ENCODE data around the gene CEP164.

CEP164 gene

GRCh38 chr11:117371453-117371852 is 43.8 kb downstream of the CEP164 start:
- no peak overlapping the region for H3K27ac ChIP-seq (ENCODE audit: low read depth, low read length)
- no peaks in the 10 kb centered on the region for H3K9me3 ChIP-seq (ENCODE audit: low read length)
- H3K27me3 ChIP-seq (ENCODE audit: control insufficient read depth in 1 of 2, insufficient read depth in 2 of 2, low read length in 2 of 2), result no peaks in the 10 kb centered on the region
- H3K36me3 ChIP-seq (ENCODE audit: insufficient read depth, low read length), result peaks cover 55% of the 10 kb centered on the region
- H3K4me3 ChIP-seq (ENCODE audit: low read depth in 1 of 2, low read length in 2 of 2), result no peak overlapping the region
- no peak overlapping the region for H3K9ac ChIP-seq (ENCODE audit: low read length)
- H3K4me1 ChIP-seq (ENCODE audit: insufficient read depth, low read length), result no peaks in the 10 kb centered on the region

GRCh38 chr11:117374316-117375055 is 46.8 kb downstream of the CEP164 start:
- H3K27me3 ChIP-seq (ENCODE audit: control insufficient read depth in 1 of 2, insufficient read depth in 2 of 2, low read length in 2 of 2), result no peaks in the 10 kb centered on the region
- no peak overlapping the region for H3K27ac ChIP-seq (ENCODE audit: low read depth, low read length)
- H3K36me3 ChIP-seq (ENCODE audit: insufficient read depth, low read length), result peaks cover 50% of the 10 kb centered on the region
- no peak overlapping the region for H3K4me3 ChIP-seq (ENCODE audit: low read depth in 1 of 2, low read length in 2 of 2)
- H3K9ac ChIP-seq (ENCODE audit: low read length), result no peak overlapping the region
- H3K9me3 ChIP-seq (ENCODE audit: low read length), result no peaks in the 10 kb centered on the region
- H3K4me1 ChIP-seq (ENCODE audit: insufficient read depth, low read length), result no peaks in the 10 kb centered on the region

- H3K36me3 ChIP-seq (ENCODE audit: insufficient read depth, low read length), result peaks cover 55% of the 10 kb centered on the region
- no peaks in the 10 kb centered on the region for H3K9me3 ChIP-seq (ENCODE audit: low read length)
- no peaks in the 10 kb centered on the region for H3K4me1 ChIP-seq (ENCODE audit: insufficient read depth, low read length)
- H3K27me3 ChIP-seq (ENCODE audit: control insufficient read depth in 1 of 2, insufficient read depth in 2 of 2, low read length in 2 of 2), result no peaks in the 10 kb centered on the region
- no peak overlapping the region for H3K9ac ChIP-seq (ENCODE audit: low read length)
- no peak overlapping the region for H3K27ac ChIP-seq (ENCODE audit: low read depth, low read length)
- no peak overlapping the region for H3K4me3 ChIP-seq (ENCODE audit: low read depth in 1 of 2, low read length in 2 of 2)
Measured at GRCh38 chr11:117375960-117376359, 48.3 kb downstream of the CEP164 start.

- Histone ChIP-seq H3K4me3 (ENCODE audit: low read depth in 1 of 2, low read length in 2 of 2) (no peak overlapping the region), H3K9me3 (ENCODE audit: low read length) (no peaks in the 10 kb centered on the region), H3K27me3 (ENCODE audit: control insufficient read depth in 1 of 2, insufficient read depth in 2 of 2, low read length in 2 of 2) (no peaks in the 10 kb centered on the region), H3K36me3 (ENCODE audit: insufficient read depth, low read length) (peaks cover 54% of the 10 kb centered on the region), H3K27ac (ENCODE audit: low read depth, low read length) (no peak overlapping the region), H3K4me1 (ENCODE audit: insufficient read depth, low read length) (no peaks in the 10 kb centered on the region), H3K9ac (ENCODE audit: low read length) (no peak overlapping the region)
Measured at GRCh38 chr11:117376517-117376916, 48.9 kb downstream of the CEP164 start.

- Histone ChIP-seq H3K9me3 (ENCODE audit: low read length) (no peaks in the 10 kb centered on the region), H3K36me3 (ENCODE audit: insufficient read depth, low read length) (peaks cover 53% of the 10 kb centered on the region), H3K27ac (ENCODE audit: low read depth, low read length) (no peak overlapping the region), H3K9ac (ENCODE audit: low read length) (no peak overlapping the region), H3K4me1 (ENCODE audit: insufficient read depth, low read length) (no peaks in the 10 kb centered on the region), H3K27me3 (ENCODE audit: control insufficient read depth in 1 of 2, insufficient read depth in 2 of 2, low read length in 2 of 2) (no peaks in the 10 kb centered on the region), H3K4me3 (ENCODE audit: low read depth in 1 of 2, low read length in 2 of 2) (no peak overlapping the region)
Measured at GRCh38 chr11:117378976-117379865, 51.6 kb downstream of the CEP164 start.

- Histone ChIP-seq H3K27me3 (ENCODE audit: control insufficient read depth in 1 of 2, insufficient read depth in 2 of 2, low read length in 2 of 2) (no peaks in the 10 kb centered on the region), H3K27ac (ENCODE audit: low read depth, low read length) (no peak overlapping the region), H3K4me1 (ENCODE audit: insufficient read depth, low read length) (no peaks in the 10 kb centered on the region), H3K4me3 (ENCODE audit: low read depth in 1 of 2, low read length in 2 of 2) (no peak overlapping the region), H3K9me3 (ENCODE audit: low read length) (no peaks in the 10 kb centered on the region), H3K36me3 (ENCODE audit: insufficient read depth, low read length) (peaks cover 41% of the 10 kb centered on the region), H3K9ac (ENCODE audit: low read length) (no peak overlapping the region)
Measured at GRCh38 chr11:117380676-117381075, 53.0 kb downstream of the CEP164 start.

GRCh38 chr11:117381481-117382387 is 54.1 kb downstream of the CEP164 start:
- Histone ChIP-seq H3K9ac (ENCODE audit: low read length) (no peak overlapping the region), H3K4me1 (ENCODE audit: insufficient read depth, low read length) (no peaks in the 10 kb centered on the region), H3K27ac (ENCODE audit: low read depth, low read length) (no peak overlapping the region), H3K36me3 (ENCODE audit: insufficient read depth, low read length) (peaks cover 40% of the 10 kb centered on the region), H3K27me3 (ENCODE audit: control insufficient read depth in 1 of 2, insufficient read depth in 2 of 2, low read length in 2 of 2) (no peaks in the 10 kb centered on the region), H3K9me3 (ENCODE audit: low read length) (no peaks in the 10 kb centered on the region), H3K4me3 (ENCODE audit: low read depth in 1 of 2, low read length in 2 of 2) (no peak overlapping the region)

- no peak overlapping the region for H3K9ac ChIP-seq (ENCODE audit: low read length)
- H3K4me1 ChIP-seq (ENCODE audit: insufficient read depth, low read length), result no peaks in the 10 kb centered on the region
- H3K27ac ChIP-seq (ENCODE audit: low read depth, low read length), result no peak overlapping the region
- no peaks in the 10 kb centered on the region for H3K27me3 ChIP-seq (ENCODE audit: control insufficient read depth in 1 of 2, insufficient read depth in 2 of 2, low read length in 2 of 2)
- no peak overlapping the region for H3K4me3 ChIP-seq (ENCODE audit: low read depth in 1 of 2, low read length in 2 of 2)
- peaks cover 48% of the 10 kb centered on the region for H3K36me3 ChIP-seq (ENCODE audit: insufficient read depth, low read length)
- no peaks in the 10 kb centered on the region for H3K9me3 ChIP-seq (ENCODE audit: low read length)
Measured at GRCh38 chr11:117382746-117383145, 55.1 kb downstream of the CEP164 start.

GRCh38 chr11:117384045-117384444 is 56.4 kb downstream of the CEP164 start:
- Histone ChIP-seq H3K27me3 (ENCODE audit: control insufficient read depth in 1 of 2, insufficient read depth in 2 of 2, low read length in 2 of 2) (no peaks in the 10 kb centered on the region), H3K36me3 (ENCODE audit: insufficient read depth, low read length) (peaks cover 48% of the 10 kb centered on the region), H3K9ac (ENCODE audit: low read length) (no peak overlapping the region), H3K4me3 (ENCODE audit: low read depth in 1 of 2, low read length in 2 of 2) (no peak overlapping the region), H3K9me3 (ENCODE audit: low read length) (no peaks in the 10 kb centered on the region), H3K27ac (ENCODE audit: low read depth, low read length) (no peak overlapping the region), H3K4me1 (ENCODE audit: insufficient read depth, low read length) (no peaks in the 10 kb centered on the region)

- Histone ChIP-seq H3K27me3 (ENCODE audit: control insufficient read depth in 1 of 2, insufficient read depth in 2 of 2, low read length in 2 of 2) (no peaks in the 10 kb centered on the region), H3K9ac (ENCODE audit: low read length) (no peak overlapping the region), H3K27ac (ENCODE audit: low read depth, low read length) (no peak overlapping the region), H3K9me3 (ENCODE audit: low read length) (no peaks in the 10 kb centered on the region), H3K4me3 (ENCODE audit: low read depth in 1 of 2, low read length in 2 of 2) (no peak overlapping the region), H3K36me3 (ENCODE audit: insufficient read depth, low read length) (peaks cover 45% of the 10 kb centered on the region), H3K4me1 (ENCODE audit: insufficient read depth, low read length) (no peaks in the 10 kb centered on the region)
Measured at GRCh38 chr11:117385471-117385870, 57.8 kb downstream of the CEP164 start.

- H3K27me3 ChIP-seq (ENCODE audit: control insufficient read depth in 1 of 2, insufficient read depth in 2 of 2, low read length in 2 of 2), result no peaks in the 10 kb centered on the region
- H3K36me3 ChIP-seq (ENCODE audit: insufficient read depth, low read length), result peaks cover 43% of the 10 kb centered on the region
- no peak overlapping the region for H3K27ac ChIP-seq (ENCODE audit: low read depth, low read length)
- no peak overlapping the region for H3K9ac ChIP-seq (ENCODE audit: low read length)
- no peaks in the 10 kb centered on the region for H3K9me3 ChIP-seq (ENCODE audit: low read length)
- H3K4me1 ChIP-seq (ENCODE audit: insufficient read depth, low read length), result no peaks in the 10 kb centered on the region
- H3K4me3 ChIP-seq (ENCODE audit: low read depth in 1 of 2, low read length in 2 of 2), result no peak overlapping the region
Measured at GRCh38 chr11:117385906-117386305, 58.3 kb downstream of the CEP164 start.
